GM21515 (cell line): ENCODE data around the gene COL15A1.
"Not testable (repeated sequence)": the region's sequence is repeated elsewhere in the genome, so short reads cannot be mapped to it uniquely, and the experiment has no call there.

Experiments
- ATAC-seq: cut with Tn5 transposase; IDR thresholded peaks from one replicate; pipeline ENCODE4 v1.9.1; 2021; ENCODE audit not compliant: unreplicated experiment

The COL15A1 gene

DNA sequence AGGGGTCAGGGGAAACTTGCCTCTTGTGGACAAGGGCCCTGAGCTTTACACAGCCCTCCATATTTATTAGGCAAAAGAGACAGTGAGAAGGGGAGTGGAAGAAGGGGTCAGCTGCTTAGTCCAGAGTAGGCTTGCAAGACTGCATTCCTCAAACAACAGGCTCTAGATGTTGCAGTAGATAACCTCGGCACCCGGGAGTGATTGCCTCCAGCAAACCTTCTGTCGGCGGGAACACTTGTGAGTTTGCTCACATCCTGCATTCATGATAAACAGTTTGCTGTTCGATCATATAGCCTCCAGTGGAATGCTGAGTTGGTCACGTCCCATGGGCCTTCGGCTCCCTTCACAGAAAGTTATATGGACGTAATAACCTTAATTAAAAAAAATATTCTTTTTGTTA, 66.7 kb downstream of the COL15A1 start:
- ATAC-seq, result not testable (repeated sequence)

DNA sequence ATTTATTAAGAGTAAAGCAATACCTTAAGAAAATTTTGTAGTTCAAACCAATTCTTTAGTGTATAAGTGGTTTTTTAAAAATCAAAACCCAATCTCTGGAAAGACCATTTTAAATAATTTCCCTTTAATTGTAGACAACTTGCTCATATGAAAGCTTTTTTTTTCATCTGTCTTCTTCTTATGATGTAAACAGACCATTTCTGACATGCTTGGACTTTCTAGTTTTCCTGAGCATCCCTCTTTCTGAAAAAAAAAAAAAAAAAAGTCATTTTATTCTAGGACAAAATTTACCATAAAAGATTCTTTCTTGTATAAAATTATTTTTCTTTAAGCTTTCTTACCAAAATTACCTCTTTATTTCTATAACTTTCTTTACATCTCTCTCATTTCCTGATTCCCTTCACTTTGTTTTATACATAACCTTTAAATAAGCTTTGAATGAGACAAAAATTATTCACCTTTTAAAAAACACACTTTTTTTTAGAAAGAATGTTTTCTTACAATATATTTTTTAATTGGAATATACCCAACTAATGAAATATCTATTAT, 67.5 kb downstream of the COL15A1 start:
- no peak for ATAC-seq

DNA sequence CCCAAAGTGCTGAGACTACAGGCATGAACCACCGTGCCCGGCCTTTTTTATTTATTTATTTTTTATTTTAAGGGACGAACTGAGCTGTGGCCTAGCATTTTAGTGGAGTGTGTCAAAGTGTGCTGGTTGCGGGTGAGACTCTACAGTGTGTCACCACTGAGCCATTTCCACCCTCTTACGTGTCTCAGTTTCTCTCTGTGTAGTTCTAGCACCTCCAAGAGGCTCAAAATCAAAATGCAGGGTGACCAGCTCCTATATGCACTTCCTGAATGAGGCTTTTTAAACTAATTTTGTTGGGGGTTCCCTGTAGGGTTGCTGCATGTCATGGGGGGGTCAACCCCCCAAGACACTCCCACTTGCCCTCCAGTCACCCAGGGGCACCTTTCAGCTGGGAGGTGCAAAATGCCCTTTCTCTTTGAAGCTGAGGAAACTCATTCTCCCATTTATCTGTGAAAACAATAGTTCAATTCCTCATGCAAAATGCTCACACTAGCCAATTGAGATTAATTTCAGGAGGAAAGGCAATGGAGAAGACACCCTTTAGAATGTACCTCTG, 69.3 kb downstream of the COL15A1 start:
- no peak for ATAC-seq

DNA sequence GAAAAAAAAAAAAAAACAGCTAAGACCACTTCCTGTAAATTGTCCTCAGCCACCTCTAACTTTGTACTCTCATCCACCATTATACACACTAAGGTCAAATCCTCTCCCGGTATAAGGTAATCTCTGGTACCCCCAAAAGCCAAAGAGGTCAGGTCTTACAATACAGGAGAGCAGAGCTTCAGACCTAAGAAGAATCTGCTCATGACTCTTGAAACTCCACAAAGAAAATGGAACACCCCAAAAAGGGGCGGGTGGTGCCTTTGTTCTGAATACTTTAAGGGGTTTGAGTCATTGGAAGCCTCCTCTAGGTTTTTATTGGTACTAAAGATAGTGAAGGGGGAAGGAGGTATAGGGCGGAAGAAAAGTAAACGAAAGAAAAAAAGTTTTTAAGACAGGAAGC, 69.8 kb downstream of the COL15A1 start:
- no peak for ATAC-seq

DNA sequence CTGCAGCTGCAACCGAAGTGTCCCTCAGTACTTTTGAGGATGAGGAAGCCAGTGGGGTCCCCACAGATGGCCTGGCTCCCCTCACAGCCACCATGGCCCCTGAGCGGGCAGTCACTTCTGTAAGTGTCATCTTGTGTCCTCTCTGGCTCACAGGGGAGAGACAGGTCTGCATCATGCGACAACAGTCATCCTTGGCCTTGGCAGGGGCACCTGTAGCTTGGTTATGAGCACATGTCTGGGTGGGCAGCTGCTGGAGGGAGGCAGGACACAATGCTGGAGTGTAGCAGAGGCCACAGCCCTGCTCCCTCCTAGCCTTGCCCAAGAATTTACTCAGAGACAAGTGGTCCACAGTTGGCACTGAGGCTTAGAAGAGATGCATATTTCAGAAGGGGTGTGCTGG, 71.7 kb downstream of the COL15A1 start:
- ATAC-seq, result no peak

DNA sequence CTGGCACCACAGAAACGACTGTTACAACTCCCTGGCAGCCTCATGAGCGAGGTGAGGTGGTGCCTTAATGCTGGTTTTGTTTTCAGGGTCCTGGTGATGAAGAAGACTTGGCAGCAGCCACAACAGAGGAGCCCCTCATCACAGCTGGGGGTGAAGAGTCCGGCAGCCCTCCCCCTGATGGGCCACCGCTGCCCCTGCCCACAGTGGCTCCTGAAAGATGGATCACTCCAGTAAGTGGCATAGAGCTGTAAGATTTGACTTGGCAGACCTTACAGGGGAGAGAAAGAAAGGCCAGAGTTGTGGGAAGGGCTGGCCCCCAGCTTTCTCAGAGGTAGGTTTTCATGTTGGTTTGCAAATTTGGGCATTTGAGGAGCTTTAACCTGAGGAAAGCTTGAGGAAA, 72.2 kb downstream of the COL15A1 start:
- ATAC-seq, result no peak

DNA sequence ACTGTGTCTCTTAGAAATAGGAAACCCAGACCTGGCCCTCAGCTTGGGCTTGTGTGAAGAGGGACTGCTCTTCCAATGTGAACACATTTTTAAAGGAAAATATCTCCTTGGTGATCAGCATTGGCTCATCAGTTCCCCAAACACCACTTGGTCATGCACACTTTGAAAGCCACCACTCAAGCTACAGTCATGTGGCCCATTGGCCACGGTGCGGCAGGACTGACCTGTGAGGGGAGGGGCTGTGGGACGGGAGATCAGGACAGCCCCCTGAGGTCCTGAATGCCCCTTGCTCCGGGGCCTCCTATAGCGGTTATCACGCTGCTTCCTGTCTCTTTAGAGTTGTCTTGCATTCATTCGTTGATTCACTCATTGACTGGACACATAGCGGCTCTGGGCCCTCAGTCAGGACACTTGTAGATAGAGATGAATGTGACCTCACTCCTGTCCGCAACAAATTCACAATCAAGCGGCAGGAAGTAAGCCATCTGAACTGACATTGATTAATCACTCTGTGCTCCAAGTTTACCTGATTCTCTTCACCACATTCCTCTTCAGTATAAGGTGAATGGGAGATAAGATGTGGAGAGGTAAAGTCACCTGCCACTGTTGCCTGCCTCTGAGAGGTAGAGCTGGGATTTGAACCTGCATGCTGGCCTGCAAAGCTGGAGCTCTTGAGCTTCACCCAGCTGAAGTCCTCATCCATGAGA, 73.1 kb downstream of the COL15A1 start:
- no peak for ATAC-seq

DNA sequence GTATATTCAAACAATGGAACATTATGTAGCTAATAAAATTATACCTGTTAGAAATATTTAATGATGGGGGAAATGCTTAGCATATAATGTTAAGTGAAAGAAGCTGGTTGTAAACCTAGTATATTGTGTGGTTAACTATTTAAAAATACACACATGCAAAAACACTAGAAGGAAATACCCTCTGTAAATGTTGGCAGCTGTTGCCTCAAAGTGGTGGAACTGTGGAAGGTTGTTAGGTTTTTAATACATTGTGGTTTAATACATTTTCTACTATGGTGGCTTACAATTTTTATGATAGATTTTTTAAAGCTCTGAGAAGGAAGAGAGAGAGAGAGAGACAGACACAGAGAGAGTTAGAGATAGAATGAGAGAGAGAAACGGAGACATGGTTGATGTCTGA, 74.9 kb downstream of the COL15A1 start:
- ATAC-seq, result no peak

DNA sequence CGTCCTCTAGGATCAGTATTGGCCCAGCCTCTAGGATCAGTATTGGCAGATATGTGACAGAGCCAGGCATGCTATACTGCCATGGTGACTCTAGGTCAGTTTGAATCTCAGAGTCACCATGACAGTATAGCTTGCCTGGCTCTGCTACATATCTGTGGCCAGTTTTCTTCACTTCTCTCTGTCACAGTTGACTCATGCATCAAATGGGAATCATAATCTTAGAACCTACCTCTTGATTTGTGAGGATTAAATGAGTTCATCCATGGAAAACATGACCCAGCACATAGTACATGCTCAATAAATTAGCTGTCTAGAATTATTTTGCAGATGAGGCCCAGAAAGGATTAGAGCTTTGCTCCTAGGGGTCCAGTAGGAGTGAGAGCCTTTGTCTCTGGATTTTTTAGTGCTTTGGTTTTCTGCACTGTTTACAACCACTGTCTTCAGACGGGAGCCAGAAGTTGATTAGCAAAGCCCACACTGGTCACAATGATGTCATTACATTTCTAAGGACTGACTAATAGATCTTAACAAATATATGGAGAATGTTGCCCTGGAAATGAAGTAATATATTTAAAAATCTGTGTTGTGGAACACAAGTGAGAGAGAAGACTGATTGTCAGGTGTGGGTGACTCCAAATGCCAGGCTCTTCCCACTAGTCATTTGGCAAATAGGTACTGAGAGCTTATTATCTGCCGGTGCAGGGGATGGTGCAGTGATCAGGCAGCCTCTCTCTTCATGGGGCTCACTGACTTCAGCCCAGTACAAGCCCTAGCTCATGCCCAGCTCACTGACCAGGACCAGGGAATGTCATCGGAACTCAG, 76.0 kb downstream of the COL15A1 start:
- no peak for ATAC-seq

DNA sequence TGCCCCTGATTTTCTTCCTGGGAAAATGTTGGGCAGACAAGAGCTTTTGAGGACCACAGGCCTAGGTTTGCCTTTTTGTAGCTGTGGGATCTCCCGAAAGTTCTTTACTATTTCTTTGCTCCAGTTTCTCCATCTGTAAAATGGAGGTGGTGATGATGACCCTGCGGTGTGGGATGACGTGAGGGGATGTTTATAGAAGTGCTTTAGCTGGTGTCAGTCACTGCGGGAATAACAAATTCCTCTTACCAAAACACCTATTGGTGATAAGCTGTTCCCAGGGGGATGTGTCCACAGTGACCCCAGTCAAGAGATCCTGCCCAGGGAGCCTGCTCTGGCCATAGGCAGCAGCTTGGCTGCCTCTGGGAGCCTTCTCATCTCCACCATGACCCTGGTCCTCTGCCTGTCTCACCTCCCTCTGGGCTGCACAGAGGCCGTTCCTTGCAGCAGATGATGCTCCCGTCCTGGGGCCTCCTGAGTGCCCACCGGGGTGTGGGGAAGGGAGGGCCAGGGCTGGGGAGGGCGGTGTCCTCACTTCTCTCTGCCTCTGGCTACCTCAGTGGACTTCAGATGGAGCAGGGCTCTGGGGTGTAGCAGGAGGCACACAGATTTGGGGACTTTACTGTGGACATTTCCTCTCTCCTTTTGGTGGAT, 77.2 kb downstream of the COL15A1 start:
- no peak for ATAC-seq

DNA sequence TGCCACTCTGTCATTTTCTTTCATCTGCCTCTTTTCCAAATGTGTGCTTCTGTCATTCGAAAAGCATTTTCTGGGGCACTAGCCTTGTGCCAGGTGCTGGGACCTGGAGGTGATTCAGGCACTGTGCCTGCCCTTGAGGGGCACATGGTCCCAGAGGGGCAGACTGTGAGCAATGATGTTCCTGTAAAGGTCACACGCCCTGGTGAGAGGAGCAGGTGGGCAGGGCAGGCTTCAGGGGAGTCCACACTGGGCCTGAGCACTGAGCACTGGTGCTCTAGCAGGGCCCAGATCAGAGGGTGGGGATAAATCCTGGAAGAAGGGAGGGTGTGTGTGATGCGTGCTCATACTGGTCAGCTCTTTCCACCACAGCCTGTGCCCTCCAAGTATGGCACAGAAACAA, 77.8 kb downstream of the COL15A1 start:
- no peak for ATAC-seq

DNA sequence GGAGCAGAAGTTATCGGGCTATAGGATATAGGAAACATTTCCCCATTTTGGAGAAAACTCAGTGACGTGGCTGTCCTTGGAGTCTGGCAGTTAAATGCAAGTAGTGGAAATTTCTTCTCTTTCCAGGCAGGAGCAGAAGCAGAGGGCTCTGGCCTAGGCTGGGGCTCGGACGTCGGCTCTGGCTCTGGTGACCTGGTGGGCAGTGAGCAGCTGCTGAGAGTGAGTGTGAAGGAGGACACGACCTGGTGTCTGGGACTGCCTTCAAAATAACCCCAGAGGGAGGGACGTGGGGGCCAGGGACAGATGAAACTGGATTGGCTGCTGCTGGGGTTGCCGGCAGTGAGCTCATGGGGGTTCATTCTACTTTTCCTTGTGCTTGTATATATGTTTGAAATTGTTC, 79.5 kb downstream of the COL15A1 start:
- no peak for ATAC-seq

DNA sequence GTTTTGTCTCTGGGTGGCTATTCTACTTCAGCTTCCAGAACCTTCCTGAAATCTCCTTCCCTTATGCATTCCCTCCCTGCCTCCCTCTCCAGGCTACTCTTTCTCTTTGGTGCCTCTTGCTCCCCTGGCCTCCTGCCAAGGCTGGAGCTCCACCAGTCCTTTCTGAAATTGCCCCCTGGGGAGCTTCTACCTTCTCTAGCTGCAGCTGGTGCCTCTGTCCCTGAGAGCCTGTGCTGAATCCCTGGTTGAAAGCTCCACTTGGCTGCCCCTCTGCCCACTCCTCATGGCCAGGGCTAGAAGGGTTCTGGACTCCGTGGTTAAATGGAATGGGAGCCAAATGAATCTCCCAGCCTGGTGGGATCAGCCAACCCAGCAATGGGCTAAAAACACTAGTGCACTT, 80.1 kb downstream of the COL15A1 start:
- ATAC-seq, result no peak

DNA sequence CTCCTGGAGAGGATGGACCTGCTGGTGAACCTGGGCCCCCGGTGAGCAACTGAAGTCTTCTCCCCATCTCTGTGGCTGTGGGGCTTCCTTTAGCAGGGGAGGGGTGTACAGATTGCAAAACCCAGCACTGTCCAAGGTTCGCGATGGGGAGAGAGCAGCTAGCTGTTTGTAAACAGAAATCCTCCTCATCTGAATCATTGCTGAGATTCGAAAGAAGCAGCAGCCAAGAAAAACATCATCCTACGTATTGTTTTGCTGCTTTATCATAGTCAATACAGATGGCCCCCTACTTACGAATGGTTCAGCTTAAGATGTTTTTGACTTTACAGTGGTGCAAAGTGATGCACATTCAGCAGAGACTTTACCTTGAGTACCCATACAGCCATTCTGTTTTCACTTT, 81.3 kb downstream of the COL15A1 start:
- no peak for ATAC-seq

DNA sequence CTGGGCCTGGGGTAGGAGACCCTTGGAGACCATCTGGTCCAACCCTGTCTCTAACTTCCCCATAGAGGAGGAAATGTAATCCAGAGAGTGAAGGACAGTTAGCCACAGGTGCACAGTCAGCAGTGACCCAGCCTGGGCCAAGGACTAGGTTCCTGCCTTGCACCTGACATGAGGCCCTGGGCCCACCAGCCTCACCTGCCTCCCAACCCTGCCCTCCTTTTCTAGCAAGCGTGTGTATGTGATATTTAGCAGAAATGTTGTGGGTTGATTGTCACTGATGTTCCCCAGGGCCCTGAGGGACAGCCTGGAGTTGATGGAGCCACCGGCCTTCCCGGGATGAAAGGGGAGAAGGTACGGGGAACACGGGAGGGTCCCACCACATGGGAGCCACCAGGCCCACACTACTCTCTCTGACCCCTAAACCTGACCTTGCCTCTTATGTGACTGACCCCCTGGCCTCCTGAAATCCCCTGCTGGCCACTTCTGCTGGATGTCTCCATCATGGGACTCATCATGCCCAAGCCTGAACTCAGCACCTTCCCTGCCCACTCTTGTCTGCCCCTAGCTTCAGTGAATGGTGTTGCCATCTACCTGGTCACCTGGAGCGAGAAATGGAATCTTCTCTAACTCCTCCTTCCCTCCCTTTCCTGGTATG, 82.0 kb downstream of the COL15A1 start:
- no peak for ATAC-seq

DNA sequence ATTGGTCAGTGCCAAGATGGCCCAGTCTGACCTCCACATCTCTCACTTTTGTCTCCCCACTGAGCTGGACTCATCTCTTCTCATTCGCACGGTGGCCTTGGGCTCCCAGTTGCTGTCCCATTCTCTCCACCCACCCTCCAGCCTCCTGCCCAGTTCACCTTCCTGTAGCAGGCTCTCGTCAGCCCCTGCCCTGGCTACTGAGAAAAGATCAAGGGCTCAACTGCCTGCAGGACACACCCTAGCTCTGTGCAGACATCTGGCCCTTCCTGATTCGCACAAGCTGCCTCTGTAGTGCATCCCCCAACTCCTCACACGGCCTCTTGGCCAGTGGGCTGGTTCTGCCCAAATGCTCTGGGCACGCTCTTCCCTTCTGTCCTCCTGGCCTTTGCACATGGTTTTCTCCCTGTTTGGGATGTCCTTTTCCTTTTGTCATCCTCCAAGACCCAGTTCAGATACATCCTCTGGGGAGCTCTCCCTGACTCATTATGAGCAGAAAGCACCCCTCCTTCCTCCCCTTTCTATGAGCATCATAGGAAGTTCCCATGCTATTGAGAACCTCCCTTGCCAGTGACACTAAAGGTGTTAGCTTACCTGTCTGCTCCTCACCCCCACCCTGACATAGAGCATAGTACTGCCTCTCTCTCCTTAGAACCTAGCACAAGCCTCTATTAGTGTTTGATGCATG, 82.7 kb downstream of the COL15A1 start:
- ATAC-seq, result no peak

DNA sequence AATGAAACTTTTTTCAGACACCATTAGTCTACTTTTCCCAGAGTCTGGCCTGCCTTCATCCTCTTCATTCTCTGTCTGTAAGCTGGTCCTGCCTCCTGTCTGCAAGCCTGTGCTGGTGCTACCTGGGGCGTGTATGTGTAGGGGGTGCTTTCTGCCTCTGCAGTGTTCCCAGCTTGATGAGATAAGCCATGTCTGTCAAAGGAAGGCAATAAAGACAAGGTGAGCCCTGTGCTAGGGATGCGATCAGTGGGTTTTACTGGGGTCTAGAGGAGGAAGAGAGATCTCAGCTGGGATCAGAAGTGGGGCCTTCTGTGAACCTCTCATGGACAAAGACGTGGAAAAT, 83.2 kb downstream of the COL15A1 start:
- no peak for ATAC-seq

DNA sequence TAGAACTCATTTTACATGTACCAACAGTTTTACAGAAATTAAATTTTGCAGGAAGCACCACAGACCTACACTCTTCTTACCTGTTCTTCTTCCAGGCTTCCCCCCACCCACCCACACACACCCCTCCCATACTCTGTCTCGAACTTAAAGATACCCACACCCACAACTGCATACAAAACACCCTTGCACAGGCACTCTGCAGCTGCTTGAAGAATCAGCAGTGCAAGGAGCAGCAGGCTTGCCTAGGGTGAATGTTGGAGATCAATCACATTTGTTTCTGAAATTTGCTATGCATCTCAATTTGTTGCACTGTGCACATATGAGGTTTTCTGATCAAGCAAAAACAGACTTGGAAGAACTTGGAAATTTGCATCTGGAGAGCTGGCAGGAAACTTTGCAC, 83.7 kb downstream of the COL15A1 start:
- ATAC-seq, result no peak

DNA sequence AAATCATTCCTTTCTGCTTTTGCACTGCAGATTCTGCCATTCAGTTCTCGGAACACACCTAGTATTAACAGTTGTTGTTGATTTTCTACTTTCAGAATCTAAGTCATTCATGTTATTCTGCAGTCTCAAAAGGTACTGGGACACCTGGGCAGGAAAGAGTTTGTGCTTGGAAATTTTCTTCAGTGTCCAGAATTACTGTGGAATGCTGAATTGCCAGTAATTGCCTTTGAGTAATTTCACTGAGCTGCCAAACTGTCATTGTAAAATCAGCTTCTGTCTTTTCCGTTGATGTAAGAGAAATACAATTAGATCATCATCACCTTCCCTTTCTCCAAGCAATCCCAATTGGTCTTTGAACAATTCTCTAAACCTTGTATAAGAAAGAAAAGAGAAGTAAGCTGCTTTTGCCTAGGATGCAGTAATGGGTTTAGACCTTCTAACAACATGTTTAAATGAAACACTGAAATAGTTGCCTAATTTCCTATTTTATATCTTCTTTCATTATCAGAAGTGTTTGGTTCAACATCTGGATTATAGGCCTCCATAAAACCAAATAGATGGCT, 85.5 kb downstream of the COL15A1 start:
- no peak for ATAC-seq

DNA sequence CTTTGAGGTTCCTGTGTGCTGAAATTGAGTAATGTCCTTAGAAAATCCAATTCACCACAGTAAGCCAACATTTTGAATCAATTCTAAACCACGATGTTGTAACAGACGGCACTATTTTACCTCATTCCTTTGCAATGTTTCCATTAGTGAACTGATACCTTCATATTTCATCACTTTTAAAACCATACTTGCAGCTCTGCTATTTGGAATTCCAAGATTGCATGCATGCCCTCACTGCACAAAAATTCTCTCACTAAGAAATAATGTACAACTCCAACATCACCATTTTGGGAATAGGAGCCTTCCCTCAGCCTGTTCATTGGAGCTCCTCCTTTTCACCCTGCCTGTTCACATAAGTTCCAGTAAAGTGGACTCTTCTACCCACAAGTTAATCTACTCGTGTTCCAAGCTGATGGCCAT, 86.4 kb downstream of the COL15A1 start:
- no peak for ATAC-seq
